ENCODE data around the gene SLC25A25. TPM values are rescaled to one million over a fixed set of nuclear protein-coding genes. Genes with fewer than 3 reads are reported as not detected.

SLC25A25 gene
- total and polyA plus RNA-seq, 12 donors: 11.4 to 60.6 (median 15.6) TPM

DNA sequence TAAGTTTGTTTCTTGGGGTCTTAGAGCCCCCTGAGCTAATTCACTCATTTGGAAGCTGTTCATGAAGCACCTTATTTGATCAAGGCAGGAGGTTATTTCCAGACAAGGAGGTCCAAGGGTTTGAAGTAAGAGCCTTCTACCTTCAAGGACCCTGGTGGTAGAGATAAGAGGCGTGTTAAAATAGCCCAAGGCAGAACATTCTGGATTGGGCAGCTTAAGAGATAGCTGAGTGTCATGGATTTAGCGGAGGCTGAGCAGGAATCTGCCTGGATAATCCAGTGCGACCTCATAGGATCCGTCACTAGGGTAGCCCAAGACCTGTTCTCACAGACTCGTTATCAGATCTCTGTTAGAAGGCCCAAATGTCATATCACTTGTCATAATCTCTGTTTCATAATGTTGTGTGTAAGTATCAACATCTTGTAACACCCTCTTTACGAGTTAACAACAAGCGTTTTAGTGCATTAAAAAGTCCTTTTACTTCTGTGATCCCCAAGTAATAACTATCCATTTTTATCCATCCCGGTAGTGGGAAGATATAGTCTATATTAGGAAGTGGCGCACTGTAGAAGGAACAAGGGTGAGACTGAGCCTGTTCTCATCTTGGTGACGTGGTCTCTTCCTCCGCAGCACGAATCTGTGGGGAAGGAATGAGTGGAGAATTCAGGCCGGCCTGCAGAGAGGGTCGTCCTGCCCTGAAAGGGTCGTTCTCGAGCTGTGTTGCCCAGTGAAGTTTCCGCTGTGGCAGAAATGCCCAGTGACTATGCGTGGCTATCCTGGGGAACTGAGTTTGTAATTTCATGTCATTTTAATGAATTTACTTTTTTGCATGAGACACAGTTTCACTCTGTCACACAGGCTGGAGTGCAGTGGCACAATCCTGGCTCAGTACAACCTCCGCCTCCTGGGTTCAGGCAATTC lies 28.8 kb downstream of the SLC25A25 start:
- no peaks in the 10 kb centered on the region for H3K9me3 ChIP-seq (replicated peaks in 1 of 3)
- H3K27me3 ChIP-seq: no peaks in the 10 kb centered on the region
- H3K36me3 ChIP-seq (replicated peaks in 1 of 2): peaks cover 0 to 9% of the 10 kb centered on the region in 2 donors
- 79 to 83% (median 81%) methylated on average over 19 of the region's 19 CpGs for WGBS, 4 donors
- no peak for TF ChIP-seq POLR2A (IDR thresholded peaks at IDR 0.05)
- TF ChIP-seq, protein P1, sequence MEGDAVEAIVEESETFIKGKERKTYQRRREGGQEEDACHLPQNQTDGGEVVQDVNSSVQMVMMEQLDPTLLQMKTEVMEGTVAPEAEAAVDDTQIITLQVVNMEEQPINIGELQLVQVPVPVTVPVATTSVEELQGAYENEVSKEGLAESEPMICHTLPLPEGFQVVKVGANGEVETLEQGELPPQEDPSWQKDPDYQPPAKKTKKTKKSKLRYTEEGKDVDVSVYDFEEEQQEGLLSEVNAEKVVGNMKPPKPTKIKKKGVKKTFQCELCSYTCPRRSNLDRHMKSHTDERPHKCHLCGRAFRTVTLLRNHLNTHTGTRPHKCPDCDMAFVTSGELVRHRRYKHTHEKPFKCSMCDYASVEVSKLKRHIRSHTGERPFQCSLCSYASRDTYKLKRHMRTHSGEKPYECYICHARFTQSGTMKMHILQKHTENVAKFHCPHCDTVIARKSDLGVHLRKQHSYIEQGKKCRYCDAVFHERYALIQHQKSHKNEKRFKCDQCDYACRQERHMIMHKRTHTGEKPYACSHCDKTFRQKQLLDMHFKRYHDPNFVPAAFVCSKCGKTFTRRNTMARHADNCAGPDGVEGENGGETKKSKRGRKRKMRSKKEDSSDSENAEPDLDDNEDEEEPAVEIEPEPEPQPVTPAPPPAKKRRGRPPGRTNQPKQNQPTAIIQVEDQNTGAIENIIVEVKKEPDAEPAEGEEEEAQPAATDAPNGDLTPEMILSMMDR (IDR thresholded peaks at IDR 0.05): no peak
- peaks cover 60 to 93% of the 10 kb centered on the region in 2 donors for H3K4me1 ChIP-seq (replicated peaks in 1 of 2)
- H3K27ac ChIP-seq: peak overlapping the region; percentile 37 to 98 (median 93)
- intact Hi-C loops (cut with DNase I): no loop called here
- H3K4me3 ChIP-seq: no peak overlapping the region
- DNase-seq: no peak

DNA sequence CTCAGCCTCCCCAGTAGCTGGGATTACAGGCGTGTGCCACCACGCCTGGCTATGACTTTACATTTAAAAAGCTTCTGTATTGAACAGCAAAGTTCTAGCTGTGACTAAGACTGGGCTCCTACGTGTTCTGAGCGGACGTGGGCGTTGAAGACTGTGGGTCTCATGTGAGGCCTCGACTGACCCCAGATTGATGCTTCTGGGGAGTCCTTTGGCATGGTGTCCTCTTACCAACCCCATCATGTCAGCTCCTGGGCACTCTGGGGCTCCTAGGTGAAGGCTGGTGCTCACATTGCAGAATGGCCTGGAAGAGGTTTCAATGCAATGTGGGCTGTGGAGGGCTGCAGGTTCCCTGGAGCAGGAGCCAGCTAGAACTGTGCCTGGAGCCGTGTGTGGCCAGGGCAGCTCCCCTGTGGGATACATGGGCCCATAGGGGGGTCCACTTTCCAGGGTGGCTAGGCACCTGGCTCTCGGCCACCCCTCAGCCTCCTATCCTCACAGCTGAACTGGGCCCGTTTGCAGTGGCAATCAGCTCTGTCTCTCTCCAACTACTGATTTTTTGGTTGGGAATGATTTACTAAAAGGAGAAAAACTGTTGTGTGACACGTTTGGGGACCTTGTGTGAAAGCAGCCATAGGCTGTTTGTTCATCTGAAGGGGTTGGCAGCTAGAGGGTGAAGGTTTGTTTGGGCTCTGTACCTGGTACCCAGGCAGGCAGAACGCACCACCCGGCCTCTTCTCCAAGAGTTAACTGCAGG lies 29.7 kb downstream of the SLC25A25 start:
- H3K27ac ChIP-seq: peak overlapping the region; percentile 37 to 98 (median 93)
- no peak for TF ChIP-seq POLR2A (IDR thresholded peaks at IDR 0.05)
- TF ChIP-seq, protein P1 (IDR thresholded peaks at IDR 0.05): no peak
- H3K4me1 ChIP-seq (replicated peaks in 1 of 2): peaks cover 56 to 86% of the 10 kb centered on the region in 2 donors
- no peaks in the 10 kb centered on the region for H3K9me3 ChIP-seq (replicated peaks in 1 of 3)
- WGBS, 4 donors: 62 to 76% (median 65%) methylated on average over 12 to 13 of the region's 13 CpGs
- H3K4me3 ChIP-seq: peak overlapping the region in 1 of 4 donors; percentile 56
- intact Hi-C loops (cut with DNase I): no loop called here
- H3K27me3 ChIP-seq: no peaks in the 10 kb centered on the region
- DNase-seq: peak in 1 of 7 donors; percentile 18
- H3K36me3 ChIP-seq (replicated peaks in 1 of 2): peaks cover 0 to 18% of the 10 kb centered on the region in 2 donors

DNA sequence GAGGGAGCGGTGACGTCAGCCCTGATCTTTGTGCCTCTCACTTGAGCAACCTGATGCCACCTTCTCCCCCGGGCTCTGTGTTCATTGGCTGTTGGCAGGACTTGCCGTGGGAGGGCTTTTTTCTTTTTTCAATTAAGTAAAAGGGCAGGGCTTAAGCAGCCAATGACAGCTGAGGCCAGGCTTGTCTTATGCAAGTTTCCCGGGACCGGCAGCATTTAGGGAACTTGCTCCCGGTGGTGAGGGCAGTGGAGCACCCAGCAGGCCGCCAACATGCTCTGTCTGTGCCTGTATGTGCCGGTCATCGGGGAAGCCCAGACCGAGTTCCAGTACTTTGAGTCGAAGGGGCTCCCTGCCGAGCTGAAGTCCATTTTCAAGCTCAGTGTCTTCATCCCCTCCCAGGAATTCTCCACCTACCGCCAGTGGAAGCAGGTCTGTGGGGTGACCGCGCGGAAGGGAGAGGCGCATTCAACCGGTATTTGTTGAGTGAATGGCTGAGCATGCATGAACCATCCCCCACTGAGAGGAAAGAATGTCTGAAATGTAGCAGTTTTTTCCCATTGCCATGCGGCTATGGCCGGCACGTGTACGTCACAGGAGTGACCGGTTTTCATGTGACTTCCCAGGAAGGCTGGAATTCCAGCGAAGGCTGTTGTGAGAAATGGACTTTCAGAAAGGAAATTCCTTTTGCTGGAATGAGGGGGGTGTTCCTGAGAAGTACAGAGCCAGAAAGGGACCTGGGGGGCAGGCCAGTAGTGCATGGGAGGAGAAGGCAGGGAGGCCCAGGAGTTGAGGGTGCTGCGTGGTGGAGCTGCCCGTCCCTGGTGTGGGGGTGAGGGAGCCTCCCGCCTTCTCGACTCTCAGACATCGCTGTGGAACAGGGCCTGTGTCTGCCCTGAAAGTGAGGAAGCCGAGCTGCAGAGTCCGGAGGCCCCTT lies 30.5 kb downstream of the SLC25A25 start:
- H3K27ac ChIP-seq: peak overlapping the region; percentile 65 to 98 (median 93)
- no peaks in the 10 kb centered on the region for H3K9me3 ChIP-seq (replicated peaks in 1 of 3)
- TF ChIP-seq, protein P1 (IDR thresholded peaks at IDR 0.05): no peak
- TF ChIP-seq POLR2A (IDR thresholded peaks at IDR 0.05): peak; percentile 92 to 99
- peaks cover 0 to 26% of the 10 kb centered on the region in 2 donors for H3K36me3 ChIP-seq (replicated peaks in 1 of 2)
- H3K27me3 ChIP-seq: no peaks in the 10 kb centered on the region
- DNase-seq: peak; percentile 94 to 99 (median 99)
- intact Hi-C loops (cut with DNase I): no loop called here
- peaks cover 52 to 82% of the 10 kb centered on the region in 2 donors for H3K4me1 ChIP-seq (replicated peaks in 1 of 2)
- peak overlapping the region in 3 of 4 donors; percentile 3 to 56 (median 21) for H3K4me3 ChIP-seq
- 9 to 18% (median 11%) methylated on average over 23 to 32 of the region's 32 CpGs for WGBS, 4 donors

All from adrenal gland (tissue), 12 donors.